ENCODE measurements around the gene NAT8L.

Gene NAT8L

GRCh38 chr4:2064276-2064991 is 5.3 kb downstream of the NAT8L start:
- DNase-seq (ENCODE audit: low spot score): no peak

- no peak for DNase-seq (ENCODE audit: low spot score)
Measured at GRCh38 chr4:2065106-2065930, 6.2 kb downstream of the NAT8L start.

- DNase-seq (ENCODE audit: low spot score): no peak
Measured at GRCh38 chr4:2066011-2066551, 7.0 kb downstream of the NAT8L start.

- no peak for DNase-seq (ENCODE audit: low spot score)
Measured at GRCh38 chr4:2066571-2067445, 7.7 kb downstream of the NAT8L start.

GRCh38 chr4:2067446-2068197 is 8.5 kb downstream of the NAT8L start:
- no peak for DNase-seq (ENCODE audit: low spot score)

GRCh38 chr4:2068198-2068470 is 9.0 kb downstream of the NAT8L start:
- no peak for DNase-seq (ENCODE audit: low spot score)

GRCh38 chr4:2068566-2068965 is 9.4 kb downstream of the NAT8L start:
- DNase-seq (ENCODE audit: low spot score): no peak

GRCh38 chr4:2069161-2069971 is 10.2 kb downstream of the NAT8L start:
- DNase-seq (ENCODE audit: low spot score): no peak

- DNase-seq (ENCODE audit: low spot score): no peak
Measured at GRCh38 chr4:2069986-2070385, 10.9 kb downstream of the NAT8L start.

GRCh38 chr4:2070421-2071251 is 11.5 kb downstream of the NAT8L start:
- DNase-seq (ENCODE audit: low spot score): no peak

GRCh38 chr4:2071252-2071911 is 12.3 kb downstream of the NAT8L start:
- no peak for DNase-seq (ENCODE audit: low spot score)

GRCh38 chr4:2071912-2072867 is 13.1 kb downstream of the NAT8L start:
- DNase-seq (ENCODE audit: low spot score): no peak

- DNase-seq (ENCODE audit: low spot score): no peak
Measured at GRCh38 chr4:2072971-2073807, 14.1 kb downstream of the NAT8L start.

GRCh38 chr4:2073808-2074481 is 14.8 kb downstream of the NAT8L start:
- DNase-seq (ENCODE audit: low spot score): no peak

GRCh38 chr4:2074588-2074987 is 15.5 kb downstream of the NAT8L start:
- no peak for DNase-seq (ENCODE audit: low spot score)

GRCh38 chr4:2075171-2075986 is 16.3 kb downstream of the NAT8L start:
- no peak for DNase-seq (ENCODE audit: low spot score)

All from NAMALWA (cell line).